ENCODE results near the gene RPTOR.

RPTOR gene

DNA sequence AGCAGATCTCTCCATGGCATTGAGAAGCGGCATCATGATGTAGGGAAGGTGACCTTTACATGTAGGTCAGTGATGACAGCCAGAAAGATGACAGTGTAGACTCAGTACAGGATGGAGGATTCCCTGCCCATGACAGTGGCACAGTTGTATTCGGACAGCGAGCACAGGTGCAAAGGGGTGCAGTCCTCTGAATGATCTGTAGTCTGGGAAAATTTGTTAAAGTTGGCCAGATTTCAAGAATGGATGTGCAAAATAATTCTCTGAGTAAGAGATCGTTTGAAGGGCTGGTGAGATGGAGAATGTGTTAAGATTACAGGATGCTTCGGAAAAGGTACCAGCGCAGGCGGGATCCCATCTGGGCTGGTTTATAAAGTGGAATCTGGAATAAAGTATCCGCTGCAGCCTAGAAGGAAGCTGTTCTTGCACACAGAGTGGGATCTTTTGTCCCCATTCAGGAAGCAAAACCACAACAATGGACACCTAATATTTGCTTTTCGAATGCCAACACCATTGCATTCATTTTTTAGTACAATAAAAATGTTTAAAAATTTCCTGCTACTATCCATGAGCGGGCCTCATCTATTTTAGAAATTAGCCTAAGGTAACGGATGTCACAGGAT, 101.2 kb downstream of the RPTOR start:
- DNase-seq = no peak

DNA sequence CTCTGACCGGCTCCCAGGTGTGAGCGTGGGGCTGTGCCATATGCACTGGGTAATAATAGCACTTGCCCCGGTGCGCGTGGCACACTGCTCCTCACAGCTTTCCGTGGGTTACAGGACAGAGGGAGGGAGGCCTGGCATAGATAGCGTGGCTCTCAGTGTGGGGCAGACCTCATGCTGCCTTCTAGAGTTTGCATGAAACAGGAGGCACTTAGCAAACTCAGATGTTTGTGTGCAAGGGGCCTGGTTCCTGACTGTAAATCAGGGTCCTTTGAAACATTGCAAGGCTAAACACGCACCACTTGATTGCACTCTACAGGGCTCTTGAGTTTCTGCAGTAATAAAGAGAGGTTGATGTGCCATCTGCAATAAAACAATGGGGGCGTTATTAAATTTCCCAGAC, 101.7 kb downstream of the RPTOR start:
- no peak for DNase-seq

DNA sequence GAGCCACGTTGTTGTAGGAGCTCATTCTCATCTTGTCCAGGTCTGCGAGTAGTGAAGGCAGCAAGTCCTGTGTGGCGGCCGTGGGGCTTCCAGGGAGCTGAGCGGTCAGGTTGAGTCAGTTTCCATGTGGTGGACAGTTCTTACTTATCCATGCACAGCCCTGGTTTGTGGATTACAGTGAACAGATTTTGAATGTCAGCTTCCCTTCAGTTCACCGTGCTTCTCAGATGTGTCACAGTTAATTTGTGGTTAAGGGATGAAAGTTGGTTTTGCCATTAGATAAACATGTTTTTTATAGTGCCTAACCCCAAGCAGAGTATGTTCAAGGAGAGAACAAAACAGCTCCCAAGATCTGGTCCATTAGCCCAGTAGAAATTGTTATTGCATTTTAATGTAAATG, 103.1 kb downstream of the RPTOR start:
- DNase-seq = no peak

DNA sequence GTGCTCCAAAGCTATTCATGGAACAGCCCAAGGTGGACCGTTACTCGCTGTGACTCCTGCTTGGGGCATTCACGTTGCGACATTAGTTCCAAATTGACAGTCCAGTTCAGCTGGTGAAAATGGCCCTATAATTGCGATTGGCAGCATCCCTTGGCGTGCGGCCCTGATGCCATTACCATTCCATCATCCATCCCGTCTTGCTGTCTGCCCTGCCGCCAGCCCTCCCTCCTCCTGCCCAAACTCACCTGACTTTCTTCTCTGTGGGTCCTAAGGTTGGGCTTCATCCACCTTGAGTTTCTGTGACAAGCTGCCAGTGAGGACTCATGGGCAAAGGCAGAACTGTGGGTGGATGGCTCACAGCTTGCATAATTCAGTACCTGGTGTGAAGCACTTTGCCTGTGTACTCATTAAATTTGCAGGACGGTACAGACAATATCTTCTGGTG, 104.6 kb downstream of the RPTOR start:
- DNase-seq = no peak

DNA sequence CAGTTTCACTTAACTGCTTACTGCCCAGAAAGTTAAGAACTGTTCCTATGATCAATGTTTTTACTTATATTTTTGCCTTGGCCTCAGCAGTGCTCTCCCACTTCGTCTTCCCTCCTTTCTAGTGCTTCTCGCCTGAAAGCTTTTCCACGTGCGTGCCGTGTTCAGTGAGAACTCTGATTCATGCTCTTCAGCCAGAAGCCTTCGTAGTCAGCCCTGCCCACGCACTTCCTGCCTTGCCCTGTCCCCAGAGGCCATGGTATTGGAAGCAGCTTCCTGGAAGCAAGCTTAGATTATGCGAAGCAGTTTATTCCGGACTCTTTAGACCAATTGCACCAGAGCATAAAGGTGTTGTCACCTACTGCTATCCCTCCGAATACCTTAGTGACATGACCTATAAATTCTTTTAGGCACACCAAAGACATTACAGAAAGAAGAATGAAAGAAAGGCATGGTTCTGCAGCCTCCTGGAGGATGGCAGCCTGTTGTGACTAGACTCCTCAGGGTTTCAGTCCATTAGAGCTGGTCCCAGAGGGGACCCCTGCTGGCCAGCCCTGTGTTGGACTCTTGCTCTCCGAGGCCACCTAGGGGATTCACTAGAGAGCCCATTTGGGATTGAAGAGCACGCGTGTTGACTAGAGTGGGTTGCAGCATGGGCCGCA, 105.2 kb downstream of the RPTOR start:
- no peak for DNase-seq

DNA sequence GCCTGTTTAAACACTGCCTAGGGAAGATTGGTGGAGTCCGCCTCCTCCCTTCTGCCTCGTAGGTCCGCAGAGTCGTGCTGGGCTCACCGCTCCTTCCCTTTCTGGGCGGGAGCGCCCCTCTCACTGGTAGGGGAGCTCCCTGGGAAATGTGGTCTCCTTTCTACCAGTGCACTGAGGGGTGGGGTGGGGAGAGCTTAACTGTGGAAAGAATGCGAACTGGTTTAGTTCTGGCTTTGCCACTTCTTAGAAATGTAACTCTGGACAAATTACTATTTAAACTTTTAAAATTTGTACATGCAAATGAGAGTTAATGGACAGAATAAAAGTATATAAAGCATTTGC, 105.7 kb downstream of the RPTOR start:
- no peak for DNase-seq

DNA sequence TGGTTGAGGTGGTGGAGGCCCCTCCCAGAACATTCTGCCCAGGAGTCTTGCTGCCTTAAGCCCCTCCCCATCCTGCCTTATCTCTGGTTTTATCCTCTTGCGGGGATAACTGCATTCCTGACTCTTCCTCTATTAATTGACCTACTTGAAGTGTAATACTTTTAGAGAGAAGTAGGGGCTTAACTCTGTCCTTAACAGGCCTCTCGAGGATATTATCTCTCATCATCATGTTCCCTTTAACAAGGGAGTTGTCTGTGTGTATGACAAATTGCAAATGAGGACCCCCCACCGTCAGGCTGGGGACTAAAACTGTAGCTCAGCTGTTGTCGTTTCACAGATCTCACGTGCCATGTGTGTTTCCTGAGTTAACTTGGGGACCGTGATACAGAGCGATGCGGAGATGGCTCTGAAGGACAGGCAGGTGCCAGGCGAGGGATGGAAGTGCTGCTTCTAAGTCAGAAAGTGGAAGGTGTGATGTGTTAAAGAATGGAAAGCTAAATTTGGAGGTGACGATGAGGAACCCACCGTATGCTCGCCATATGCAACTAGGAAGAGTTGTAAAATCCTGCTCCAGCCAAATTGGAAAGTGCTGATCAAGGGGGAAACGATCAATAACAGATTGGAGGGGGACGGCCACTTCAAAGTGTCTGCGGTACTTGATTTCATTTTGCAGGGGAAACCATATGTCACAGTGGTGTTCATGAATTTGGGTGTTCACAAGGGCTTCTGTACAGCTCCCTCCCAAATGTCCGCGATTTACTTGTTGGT, 106.3 kb downstream of the RPTOR start:
- no peak for DNase-seq

DNA sequence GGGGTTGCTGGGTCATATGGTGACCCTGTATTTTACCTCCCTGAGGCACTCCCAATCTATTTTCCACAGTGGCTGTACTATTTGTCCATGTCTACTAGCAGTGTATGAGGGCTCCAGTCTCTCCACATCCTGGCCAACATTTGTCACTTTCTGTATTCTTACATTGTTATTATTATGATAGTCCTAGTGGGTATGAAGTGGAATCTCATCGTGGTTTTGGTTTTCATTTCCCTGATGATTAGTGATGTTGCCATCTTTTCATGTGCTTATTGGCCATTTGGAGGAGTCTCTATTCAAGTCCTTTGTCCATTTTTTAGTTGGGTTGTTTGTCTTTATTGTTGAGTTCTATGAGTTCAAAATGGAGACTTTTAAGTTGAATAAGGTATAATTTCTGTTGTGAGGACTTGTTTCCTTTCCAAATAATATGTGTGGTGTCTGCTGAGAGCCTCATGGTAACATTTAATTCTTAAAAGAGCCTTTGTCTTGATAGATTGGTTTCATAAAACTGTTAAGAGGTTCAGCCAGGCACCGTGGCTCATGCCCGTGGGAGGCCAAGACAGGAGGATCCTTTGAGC, 108.2 kb downstream of the RPTOR start:
- no peak for DNase-seq

DNA sequence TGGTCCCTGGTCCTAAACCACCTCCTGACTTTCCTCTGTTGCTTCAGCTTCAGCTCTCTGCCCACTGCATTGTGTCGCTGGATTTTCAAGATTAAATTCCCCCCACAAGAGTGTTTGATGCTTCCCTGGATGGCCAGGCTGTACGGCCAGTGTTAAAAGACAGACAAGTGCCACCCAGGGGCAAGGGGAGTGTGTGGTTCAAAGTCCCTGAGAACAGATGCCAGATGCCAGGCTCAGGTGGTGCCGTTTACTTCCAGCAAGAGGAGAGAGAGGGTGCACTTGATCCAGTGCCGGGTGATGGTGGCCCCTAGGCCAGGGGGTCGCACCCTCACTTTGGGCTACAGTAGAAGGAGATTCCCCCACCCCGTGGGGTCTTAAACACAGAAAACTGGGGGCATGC, 109.2 kb downstream of the RPTOR start:
- DNase-seq = no peak

DNA sequence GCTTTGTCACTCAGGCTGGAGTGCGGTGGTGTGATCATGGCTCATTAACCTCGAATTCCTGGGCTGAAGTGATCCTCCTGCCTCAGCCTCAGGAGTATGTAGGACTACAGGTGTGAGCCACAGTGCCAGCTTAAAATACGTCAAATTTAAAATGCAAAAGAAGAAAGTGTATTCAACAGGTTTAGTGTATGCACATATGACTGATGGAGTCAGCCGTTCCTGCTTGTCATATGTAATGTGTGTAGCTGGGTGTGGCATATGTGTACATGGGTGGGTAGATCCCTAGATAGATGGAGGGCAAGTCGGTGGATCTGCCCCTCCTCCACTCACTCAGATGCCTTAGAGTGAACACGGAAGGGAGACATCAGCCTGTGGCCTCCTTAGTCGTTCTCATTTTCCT, 111.0 kb downstream of the RPTOR start:
- DNase-seq = no peak

DNA sequence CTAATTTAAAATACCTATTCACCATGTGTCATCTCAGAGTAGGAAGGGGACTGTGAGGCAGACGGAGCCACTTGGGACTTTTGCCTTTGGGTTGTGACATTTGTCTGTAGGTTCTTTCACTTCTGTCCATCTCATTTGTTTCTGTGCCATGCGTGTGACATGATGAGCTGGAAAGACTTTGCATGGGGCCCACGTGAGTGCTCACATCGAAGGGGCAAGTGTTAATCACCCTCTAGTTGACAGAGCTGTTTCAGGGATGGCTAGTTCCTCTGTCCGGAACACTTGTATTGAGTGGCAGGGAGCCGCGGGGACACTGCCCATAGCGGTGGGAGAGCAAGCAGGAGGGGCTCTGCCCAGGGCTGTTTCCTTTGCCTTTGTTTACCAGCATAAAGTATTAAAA, 112.0 kb downstream of the RPTOR start:
- no peak for DNase-seq

DNA sequence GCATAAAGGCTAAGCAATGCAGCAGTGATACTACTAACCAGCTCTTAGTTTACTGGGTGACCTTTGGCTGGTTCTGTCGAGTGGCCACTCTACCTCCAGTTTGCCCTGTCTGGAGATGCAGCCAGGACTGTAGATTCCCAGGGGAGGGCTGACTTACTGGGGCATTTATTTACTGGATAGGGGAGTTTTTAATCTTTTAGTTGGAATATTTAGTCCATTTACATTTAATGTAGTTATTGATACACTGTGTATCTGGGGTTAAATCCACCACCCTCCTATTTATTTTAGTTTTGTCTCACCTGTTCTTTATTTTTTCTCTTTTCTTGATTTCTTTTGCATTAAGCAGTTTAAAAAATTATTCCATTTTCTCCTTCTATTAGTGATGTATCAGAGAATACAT, 112.9 kb downstream of the RPTOR start:
- DNase-seq = no peak

DNA sequence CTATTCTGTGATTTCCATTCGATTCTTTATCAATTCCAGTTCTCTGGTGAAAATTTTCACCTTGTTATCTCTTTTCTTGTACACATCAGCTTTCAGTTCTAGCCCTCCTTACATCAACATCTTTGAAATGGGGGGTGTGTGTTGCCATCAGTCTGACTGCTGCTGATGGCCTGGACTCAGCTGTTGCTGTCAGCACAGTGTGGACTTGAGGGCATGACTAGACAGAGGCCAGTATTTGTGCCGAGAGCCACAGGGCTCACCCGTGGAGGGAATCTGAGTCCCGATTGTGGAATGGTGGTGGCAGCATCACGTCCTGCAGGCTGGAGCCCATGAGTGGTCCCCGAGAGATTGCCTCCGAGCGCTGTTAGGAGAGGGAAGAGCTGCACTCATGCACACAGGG, 114.2 kb downstream of the RPTOR start:
- no peak for DNase-seq

DNA sequence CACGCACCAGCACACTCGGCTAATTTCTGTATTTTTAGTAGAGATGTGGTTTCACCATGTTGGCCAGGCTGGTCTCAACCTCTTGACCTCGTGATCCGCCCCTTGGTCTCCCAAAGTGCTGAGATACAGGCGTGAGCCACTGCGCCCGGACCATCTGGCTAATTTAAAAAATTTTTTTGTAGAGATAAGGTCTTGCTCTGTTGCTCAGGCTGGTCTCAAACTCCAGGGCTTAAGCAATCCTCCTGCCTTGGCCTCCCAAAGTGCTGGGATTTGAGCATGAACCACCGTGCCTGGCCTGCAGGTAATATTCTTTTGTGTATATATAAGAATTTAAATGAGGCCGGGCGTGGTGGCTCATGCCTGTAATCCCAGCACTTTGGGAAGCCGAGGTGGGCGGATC, 115.0 kb downstream of the RPTOR start:
- no peak for DNase-seq

DNA sequence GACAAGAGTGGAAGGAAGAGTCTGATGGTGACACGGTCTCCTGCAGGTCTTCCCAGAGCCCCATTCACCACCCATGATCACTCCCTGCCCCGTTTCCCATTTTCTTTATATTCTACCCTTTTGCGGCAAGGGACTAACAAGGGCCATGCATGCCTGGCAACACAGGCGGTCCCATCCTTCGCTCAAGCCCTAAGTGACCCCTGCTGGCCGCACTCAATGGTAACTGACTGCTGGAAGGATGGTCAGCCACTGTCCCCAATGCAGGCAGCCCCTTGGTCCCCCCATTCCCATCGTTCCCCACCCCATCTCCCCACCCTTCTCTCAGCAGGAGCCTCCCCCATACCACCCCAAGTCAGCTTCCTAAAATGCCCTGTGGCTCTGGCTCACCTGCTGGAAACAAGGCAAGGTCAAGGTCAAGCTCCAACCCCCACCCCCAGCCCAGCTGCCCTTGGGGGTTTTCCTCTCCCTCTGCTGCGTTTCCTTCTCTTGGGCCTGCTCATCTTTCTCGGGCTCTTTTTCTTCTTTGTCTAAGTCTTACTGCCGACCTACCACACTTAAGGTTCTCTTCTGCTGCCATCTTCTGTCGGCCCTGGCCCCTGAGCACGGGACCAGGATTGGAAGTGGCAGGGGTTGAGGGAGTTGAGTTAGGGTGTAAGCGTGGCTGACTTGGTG, 116.0 kb downstream of the RPTOR start:
- no peak for DNase-seq

DNA sequence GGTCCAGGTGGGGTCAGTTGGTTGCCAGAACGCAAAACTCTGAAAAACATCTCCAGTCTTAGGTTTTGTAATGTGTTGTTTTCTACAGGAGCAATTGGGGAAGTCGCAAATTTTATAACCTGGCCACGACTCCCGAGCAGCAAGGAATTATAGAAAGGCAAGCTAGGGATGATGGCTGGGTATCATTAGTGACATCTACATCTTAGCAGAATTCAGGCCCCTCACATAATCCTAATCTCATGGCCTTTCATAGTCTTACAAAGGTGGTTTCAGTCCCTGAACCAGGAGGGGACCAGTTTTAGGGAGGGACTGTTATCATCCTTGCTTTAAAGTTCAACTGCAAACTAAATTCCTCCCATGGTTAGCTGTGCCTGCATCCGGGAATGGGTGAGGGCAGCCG, 117.9 kb downstream of the RPTOR start:
- no peak for DNase-seq

DNA sequence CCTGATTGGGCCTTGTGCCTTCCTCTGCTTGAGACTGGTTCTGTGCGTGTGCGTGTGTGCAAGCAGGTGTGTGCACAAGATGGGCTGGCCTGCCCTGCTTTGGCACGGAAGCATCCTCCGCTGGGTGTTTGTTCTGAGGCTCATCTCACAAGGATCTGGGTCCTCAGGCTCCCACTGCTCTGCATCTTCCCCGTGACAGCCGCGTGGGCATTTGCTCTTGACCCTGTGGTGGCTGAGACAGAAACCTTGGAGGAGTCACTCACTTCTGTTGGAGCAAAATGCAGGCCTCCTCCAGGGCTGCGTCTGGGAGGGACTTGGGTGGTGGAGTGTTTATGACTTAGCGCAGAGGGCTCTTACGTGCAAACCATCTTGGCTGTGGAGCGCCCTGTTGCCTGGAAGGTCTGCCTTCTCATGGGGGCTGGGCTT, 119.2 kb downstream of the RPTOR start:
- DNase-seq = no peak

DNA sequence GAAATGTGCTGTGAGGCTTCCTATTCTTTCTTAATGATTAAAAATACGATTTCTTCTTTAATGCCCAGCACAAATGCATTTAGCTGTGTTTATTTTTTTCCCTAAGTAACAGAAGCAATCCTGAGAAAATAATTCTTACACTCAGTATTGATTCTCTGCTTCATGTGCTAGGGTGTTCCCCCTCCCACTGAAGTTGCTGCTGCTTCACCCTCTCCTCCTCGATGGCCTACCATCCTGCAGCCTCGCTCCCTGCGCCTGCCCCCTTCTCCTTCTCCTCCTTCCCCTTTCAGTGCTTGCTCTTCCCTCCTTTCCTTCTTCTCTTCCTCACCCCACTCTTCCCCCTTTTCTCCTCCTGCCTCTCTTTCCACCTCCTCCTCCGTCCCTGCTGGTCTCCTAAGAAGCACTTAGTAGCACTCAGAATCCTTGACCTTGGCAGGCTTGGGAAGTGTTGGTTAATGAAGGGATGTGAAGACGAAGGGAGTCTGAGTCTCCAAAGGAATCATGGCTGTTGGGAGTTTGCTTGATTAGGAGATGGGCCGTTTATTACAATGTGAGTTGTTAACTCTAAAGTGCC, 119.7 kb downstream of the RPTOR start:
- DNase-seq = no peak

DNA sequence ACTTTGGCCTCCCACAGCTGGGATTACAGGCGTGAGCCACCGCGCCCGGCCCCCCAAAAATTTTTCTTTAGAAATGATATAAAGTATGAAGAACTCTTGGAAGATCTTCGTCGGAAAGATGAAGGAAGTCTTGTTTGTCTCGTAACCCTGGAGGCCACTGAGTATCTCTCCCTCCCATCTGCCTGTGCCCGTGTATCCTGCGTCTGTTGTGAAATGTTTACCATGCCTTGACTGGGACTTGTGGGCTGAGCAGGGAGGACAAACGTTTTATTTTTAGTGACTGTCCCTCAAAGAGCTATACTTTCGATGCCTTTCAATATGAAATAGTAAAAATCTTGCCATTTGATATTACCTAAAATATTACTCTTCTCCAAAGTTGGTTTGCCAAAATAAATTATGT, 121.2 kb downstream of the RPTOR start:
- no peak for DNase-seq

DNA sequence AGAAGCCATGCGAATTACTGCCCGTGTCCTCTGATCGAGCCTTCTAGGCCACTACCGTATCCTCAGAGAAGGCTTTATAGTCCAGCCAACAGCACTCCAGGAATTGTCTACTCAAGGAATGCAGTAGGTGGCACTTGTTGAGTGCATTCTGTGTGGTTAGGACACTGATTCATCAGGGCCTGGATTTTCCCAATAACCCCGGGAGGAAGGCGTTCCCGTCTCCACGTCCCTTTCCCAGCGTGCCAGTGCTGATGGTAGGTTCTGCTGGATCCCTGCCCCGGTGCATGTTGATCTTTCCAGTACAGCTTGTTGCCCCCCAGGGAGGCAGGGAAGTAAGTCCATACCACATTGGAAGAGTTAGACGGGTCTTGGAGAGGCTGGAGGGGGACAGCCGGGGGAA, 122.2 kb downstream of the RPTOR start:
- DNase-seq = no peak

DNA sequence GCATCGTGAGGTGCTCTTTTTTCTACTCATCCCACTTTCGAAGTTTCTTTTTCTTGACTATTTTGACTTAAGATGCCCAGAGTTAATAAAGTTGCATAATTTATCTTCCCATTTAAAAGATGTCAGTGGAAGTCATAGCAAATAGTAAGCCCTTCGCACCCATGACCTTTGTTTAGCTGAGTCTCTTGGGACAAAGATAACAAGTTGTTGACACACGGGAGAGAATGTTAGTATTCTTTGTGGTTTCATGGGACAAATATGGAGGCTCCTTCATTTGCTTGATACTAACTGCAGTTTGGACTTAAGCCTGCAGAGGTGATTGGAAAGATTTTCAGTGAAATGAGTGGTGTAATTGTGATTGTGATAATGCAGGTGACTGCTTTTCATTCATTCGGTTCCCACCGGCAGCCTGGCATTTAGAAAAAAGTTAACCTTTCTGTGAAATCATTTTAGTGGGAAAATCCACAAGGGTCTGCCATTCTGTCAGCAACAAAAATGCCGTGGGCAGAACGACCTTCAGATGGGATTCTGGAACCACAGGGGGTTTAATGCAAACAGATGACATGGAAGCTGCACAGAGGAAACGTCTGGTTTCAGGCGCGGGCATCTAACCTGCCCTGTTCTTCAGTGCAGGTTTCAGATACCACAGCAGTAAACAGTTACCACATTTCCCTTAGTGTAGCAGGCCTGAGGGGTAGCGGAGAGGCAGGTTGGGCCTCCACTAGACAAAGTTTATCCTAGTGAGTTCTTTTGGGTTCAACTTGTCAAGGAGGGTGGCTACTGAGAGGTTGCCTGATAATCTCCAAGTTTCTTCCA, 123.0 kb downstream of the RPTOR start:
- DNase-seq = no peak
